KMS-11 (cell line): ENCODE results near the gene FAM156A.
A peak's percentile ranks its signal among the peaks of the same experiment; 100 is the strongest.
"Not testable (repeated sequence)": the region's sequence is repeated elsewhere in the genome, so short reads cannot be mapped to it uniquely, and the experiment has no call there.

Experiments
- H2AFZ ChIP-seq: fragments of 200-600 bp; sonication (generic); 2 replicates; pipeline ENCODE4 v1.6.1; 2016; ENCODE audit warnings: antibody characterized with exemption, mixed run types, low read depth
- H3K27ac ChIP-seq: fragments of 200-600 bp; sonication (generic); 2 replicates; pipeline ENCODE4 v1.6.1; 2016; ENCODE audit warnings: mild to moderate bottlenecking, mixed run types
- H3K27me3 ChIP-seq: fragments of 200-600 bp; sonication (generic); 2 replicates; pipeline ENCODE4 v1.6.1; 2017; ENCODE audit warnings: mild to moderate bottlenecking, low read depth, mixed run types, moderate library complexity; ENCODE audit not compliant: insufficient read depth
- H3K36me3 ChIP-seq: fragments of 200-600 bp; sonication (generic); 2 replicates; pipeline ENCODE4 v1.6.1; 2017; ENCODE audit warnings: mild to moderate bottlenecking, mixed run types; ENCODE audit not compliant: insufficient read depth
- H3K4me1 ChIP-seq: fragments of 200-600 bp; sonication (generic); 2 replicates; pipeline ENCODE4 v1.6.1; 2016; ENCODE audit warnings: mild to moderate bottlenecking, low read depth, mixed run types; ENCODE audit not compliant: poor library complexity, severe bottlenecking
- H3K4me2 ChIP-seq: fragments of 200-600 bp; sonication (generic); 2 replicates; pipeline ENCODE4 v1.7.0; 2016; ENCODE audit warnings: mild to moderate bottlenecking, mixed run types
- H3K4me3 ChIP-seq: fragments of 200-600 bp; sonication (generic); IDR thresholded peaks from 2 replicates; pipeline ENCODE4 v1.6.1; 2017; ENCODE audit warnings: low read depth, low read length, mixed read lengths; ENCODE audit not compliant: insufficient read depth
- H3K79me2 ChIP-seq: fragments of 200-600 bp; sonication (generic); 2 replicates; pipeline ENCODE4 v1.6.1; 2016; ENCODE audit warnings: low read depth, mixed run types; ENCODE audit not compliant: insufficient read depth
- H3K9ac ChIP-seq: fragments of 200-600 bp; sonication (generic); 2 replicates; pipeline ENCODE4 v1.6.1; 2016; ENCODE audit warnings: mild to moderate bottlenecking, mixed run types
- H4K20me1 ChIP-seq: fragments of 200-600 bp; sonication (generic); 2 replicates; pipeline ENCODE4 v1.6.1; 2016; ENCODE audit warnings: mild to moderate bottlenecking, mixed run types; ENCODE audit not compliant: insufficient read depth

FAM156A gene

GRCh38 chrX:52949884-52950283 lies 8.4 kb downstream of the FAM156A start:
- H2AFZ ChIP-seq, H3K4me3 ChIP-seq, H3K79me2 ChIP-seq, H3K27me3 ChIP-seq, H4K20me1 ChIP-seq, H3K9ac ChIP-seq, H3K27ac ChIP-seq, H3K4me1 ChIP-seq, H3K4me2 ChIP-seq, H3K36me3 ChIP-seq: not testable (repeated sequence)

- not testable (repeated sequence) for H3K9ac ChIP-seq, H2AFZ ChIP-seq, H3K4me2 ChIP-seq, H3K79me2 ChIP-seq, H3K27me3 ChIP-seq, H3K27ac ChIP-seq, H3K4me3 ChIP-seq, H4K20me1 ChIP-seq, H3K36me3 ChIP-seq, H3K4me1 ChIP-seq
These were observed 9.0 kb downstream of the FAM156A start for GRCh38 chrX:52949325-52949724.

GRCh38 chrX:52948265-52948664 lies 10.1 kb downstream of the FAM156A start:
- not testable (repeated sequence) for H3K27ac ChIP-seq, H3K36me3 ChIP-seq, H4K20me1 ChIP-seq, H3K4me2 ChIP-seq, H3K4me3 ChIP-seq, H3K9ac ChIP-seq, H3K4me1 ChIP-seq, H3K27me3 ChIP-seq, H3K79me2 ChIP-seq, H2AFZ ChIP-seq

GRCh38 chrX:52947501-52947900 lies 10.8 kb downstream of the FAM156A start:
- H4K20me1 ChIP-seq, H2AFZ ChIP-seq, H3K9ac ChIP-seq, H3K4me2 ChIP-seq, H3K4me3 ChIP-seq, H3K27ac ChIP-seq, H3K27me3 ChIP-seq, H3K36me3 ChIP-seq, H3K4me1 ChIP-seq, H3K79me2 ChIP-seq: not testable (repeated sequence)

- H3K9ac ChIP-seq, H3K79me2 ChIP-seq, H3K4me3 ChIP-seq, H3K4me1 ChIP-seq, H3K27me3 ChIP-seq, H3K36me3 ChIP-seq, H4K20me1 ChIP-seq, H3K4me2 ChIP-seq, H2AFZ ChIP-seq, H3K27ac ChIP-seq: not testable (repeated sequence)
These were observed 12.4 kb downstream of the FAM156A start for GRCh38 chrX:52945838-52946494.

- H3K27me3 ChIP-seq, H3K36me3 ChIP-seq, H3K79me2 ChIP-seq, H2AFZ ChIP-seq, H3K4me3 ChIP-seq, H3K4me2 ChIP-seq, H3K4me1 ChIP-seq, H3K27ac ChIP-seq, H4K20me1 ChIP-seq, H3K9ac ChIP-seq: not testable (repeated sequence)
These were observed 16.6 kb downstream of the FAM156A start for GRCh38 chrX:52941728-52942127.

GRCh38 chrX:52940704-52941103 lies 17.6 kb downstream of the FAM156A start:
- H3K4me2 ChIP-seq, H3K36me3 ChIP-seq, H3K9ac ChIP-seq: not testable (repeated sequence)

GRCh38 chrX:52935470-52935784 lies 22.9 kb downstream of the FAM156A start:
- Histone ChIP-seq H3K27ac (peak overlapping the region; percentile 91), H3K9ac (peak overlapping the region; percentile 84), H2AFZ (peak overlapping the region; percentile 92), H3K4me2 (peak overlapping the region; percentile 82)
- not testable (repeated sequence) for H4K20me1 ChIP-seq, H3K27me3 ChIP-seq, H3K4me3 ChIP-seq, H3K79me2 ChIP-seq, H3K36me3 ChIP-seq, H3K4me1 ChIP-seq

More at GRCh38 chrX:52940704-52941103, 17.6 kb downstream of the FAM156A start:
- H3K79me2 ChIP-seq, H3K4me1 ChIP-seq, H3K27ac ChIP-seq, H3K4me3 ChIP-seq, H4K20me1 ChIP-seq, H2AFZ ChIP-seq, H3K27me3 ChIP-seq: not testable (repeated sequence)
